Esophagus squamous epithelium (tissue), 4 donors: ENCODE measurements around the gene SIGMAR1.

Experiments
- POLR2A ChIP-seq, 4 donors: fragments of 450-650 bp; IDR thresholded peaks; one replicate each; pipeline ENCODE4 v1.6.1; 2017; ENCODE audit warnings: antibody characterized with exemption in 4 of 4, mild to moderate bottlenecking in 4 of 4, moderate library complexity in 3 of 4
- TF ChIP-seq, protein P1 (sequence below), 6 experiments: fragments of 450-650 bp in 4 of 6; fragments of 200-600 bp in 2 of 6; sonication (generic) in 2 of 6; IDR thresholded peaks; one replicate each; pipeline ENCODE4 v1.5.1; 2016 to 2019; ENCODE audit warnings: antibody characterized with exemption in 6 of 6, mild to moderate bottlenecking in 4 of 6, moderate library complexity in 4 of 6

DNA sequence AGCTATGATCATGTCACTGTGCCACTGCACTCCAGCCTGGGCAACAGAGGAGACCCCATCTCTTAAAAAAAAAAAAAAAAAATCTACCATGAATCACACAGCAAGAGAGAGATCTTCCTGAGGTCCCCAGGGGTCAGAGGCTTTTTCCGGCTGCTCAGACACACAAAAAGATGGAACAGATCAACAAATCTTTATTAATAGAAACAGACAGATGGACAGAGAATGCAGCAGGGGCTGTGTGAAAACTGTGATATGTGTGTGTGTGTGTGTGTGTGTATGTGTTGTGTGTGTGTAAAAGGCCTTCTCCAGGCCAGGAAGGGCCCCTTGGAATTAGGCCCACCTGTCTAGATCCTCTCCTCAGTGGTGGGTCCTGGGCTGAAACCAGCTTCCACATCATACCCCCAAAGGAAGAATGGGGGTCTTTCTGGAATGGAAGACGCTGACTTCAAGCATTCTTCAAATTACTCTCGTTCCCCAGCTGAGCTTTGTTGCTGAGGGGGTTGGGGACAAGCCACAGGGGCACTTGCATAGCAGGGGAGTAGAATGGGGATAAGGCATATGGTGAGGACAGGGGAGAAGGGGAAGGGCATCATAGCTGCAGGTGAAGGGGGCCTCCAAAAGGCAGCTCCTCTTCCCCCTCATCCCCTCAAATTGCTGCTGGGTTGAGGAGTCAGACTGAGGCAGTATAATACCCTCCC is 2.9 kb downstream of the SIGMAR1 start:
- TF ChIP-seq, protein P1, sequence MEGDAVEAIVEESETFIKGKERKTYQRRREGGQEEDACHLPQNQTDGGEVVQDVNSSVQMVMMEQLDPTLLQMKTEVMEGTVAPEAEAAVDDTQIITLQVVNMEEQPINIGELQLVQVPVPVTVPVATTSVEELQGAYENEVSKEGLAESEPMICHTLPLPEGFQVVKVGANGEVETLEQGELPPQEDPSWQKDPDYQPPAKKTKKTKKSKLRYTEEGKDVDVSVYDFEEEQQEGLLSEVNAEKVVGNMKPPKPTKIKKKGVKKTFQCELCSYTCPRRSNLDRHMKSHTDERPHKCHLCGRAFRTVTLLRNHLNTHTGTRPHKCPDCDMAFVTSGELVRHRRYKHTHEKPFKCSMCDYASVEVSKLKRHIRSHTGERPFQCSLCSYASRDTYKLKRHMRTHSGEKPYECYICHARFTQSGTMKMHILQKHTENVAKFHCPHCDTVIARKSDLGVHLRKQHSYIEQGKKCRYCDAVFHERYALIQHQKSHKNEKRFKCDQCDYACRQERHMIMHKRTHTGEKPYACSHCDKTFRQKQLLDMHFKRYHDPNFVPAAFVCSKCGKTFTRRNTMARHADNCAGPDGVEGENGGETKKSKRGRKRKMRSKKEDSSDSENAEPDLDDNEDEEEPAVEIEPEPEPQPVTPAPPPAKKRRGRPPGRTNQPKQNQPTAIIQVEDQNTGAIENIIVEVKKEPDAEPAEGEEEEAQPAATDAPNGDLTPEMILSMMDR (IDR thresholded peaks at IDR 0.05) = no peak
- TF ChIP-seq POLR2A (IDR thresholded peaks at IDR 0.05) = no peak
